Measurements from ENCODE around the gene DCUN1D4.

- TF ChIP-seq ZFP3 (CRISPR knock-in tag; IDR thresholded peaks at IDR 0.05), result no peak
- no peak for TF ChIP-seq ZC3H10 (CRISPR knock-in tag; IDR thresholded peaks at IDR 0.05)
- no peak for TF ChIP-seq TSHZ2 (CRISPR knock-in tag; IDR thresholded peaks at IDR 0.05)
- TF ChIP-seq SNAI2 (CRISPR knock-in tag; IDR thresholded peaks at IDR 0.05), result no peak
- no peak for TF ChIP-seq OSR1 (CRISPR knock-in tag; IDR thresholded peaks at IDR 0.05)
- TF ChIP-seq TOX (CRISPR knock-in tag; IDR thresholded peaks at IDR 0.05; ENCODE audit: borderline replicate concordance), result no peak
- no peak for TF ChIP-seq PATZ1 (CRISPR knock-in tag; IDR thresholded peaks at IDR 0.05; ENCODE audit: borderline replicate concordance)
- TF ChIP-seq RARB (CRISPR knock-in tag; IDR thresholded peaks at IDR 0.05), result no peak
- TF ChIP-seq PPARA (CRISPR knock-in tag; IDR thresholded peaks at IDR 0.05; ENCODE audit: borderline replicate concordance), result no peak
- no peak for TF ChIP-seq ZNF8 (CRISPR knock-in tag; IDR thresholded peaks at IDR 0.05)
- no peak for TF ChIP-seq ARNTL (CRISPR knock-in tag; IDR thresholded peaks at IDR 0.05; ENCODE audit: borderline replicate concordance, low read depth)
- TF ChIP-seq ZFP30 (CRISPR knock-in tag; IDR thresholded peaks at IDR 0.05), result no peak
Measured at GRCh38 chr4:51842554-51843308, at the start of gene DCUN1D4.
